ENCODE measurements around the gene DUSP3. TPM values are rescaled to one million over a fixed set of nuclear protein-coding genes. Genes with fewer than 3 reads are reported as not detected.
A peak's percentile ranks its signal among the peaks of the same experiment; 100 is the strongest.

Gene DUSP3
- total and polyA plus RNA-seq, 2 of the 13 experiments (the other 11 are each of a cell fraction or from before 2014, with no cell fraction given), result 60.0 to 71.5 TPM

DNA sequence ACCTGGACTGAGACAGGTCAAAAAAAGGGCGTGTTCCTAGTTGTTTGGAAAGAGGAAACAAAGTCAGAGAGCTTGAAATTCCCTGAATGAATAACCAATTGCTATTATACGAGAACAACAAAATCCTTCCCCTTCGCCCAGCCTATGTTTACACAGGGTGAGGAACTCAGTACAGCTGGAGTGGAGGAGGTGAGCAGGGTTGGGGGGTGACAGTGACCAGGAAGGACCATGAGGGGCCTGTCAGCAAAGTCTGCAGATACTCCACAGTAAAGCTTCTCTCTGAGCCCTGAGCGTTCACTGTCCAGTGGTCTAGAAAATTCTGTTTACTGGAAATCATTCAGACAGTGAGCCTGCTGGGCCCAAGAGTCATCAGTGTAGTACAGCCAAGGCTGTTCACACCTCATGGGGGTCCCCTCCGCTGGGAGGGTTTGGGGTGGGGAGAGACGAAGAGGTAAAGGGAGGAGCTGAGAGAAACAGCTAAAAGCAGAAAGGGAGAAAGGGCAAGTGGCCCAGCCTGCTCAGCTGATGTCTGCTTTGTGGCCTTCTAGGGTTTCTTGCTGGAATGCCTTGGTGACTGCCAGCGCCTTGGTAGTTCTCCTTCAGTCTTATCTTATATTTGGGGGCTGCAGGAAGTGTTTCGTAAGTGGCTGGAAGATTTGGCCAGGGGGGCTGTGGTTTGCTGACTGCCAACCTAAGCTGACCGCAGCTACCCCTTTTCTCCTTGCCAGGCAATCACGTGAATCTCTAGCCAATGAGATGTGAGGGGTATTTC, 5.7 kb downstream of the DUSP3 start (continued):
- TF ChIP-seq MATR3 (CRISPR knock-in tag; IDR thresholded peaks at IDR 0.05), result no peak
- no peak for TF ChIP-seq HOXD1 (CRISPR knock-in tag; IDR thresholded peaks at IDR 0.05)
- no peak for TF ChIP-seq KLF9 (CRISPR knock-in tag; IDR thresholded peaks at IDR 0.05; ENCODE audit: low read depth)
- TF ChIP-seq ARHGAP35 (CRISPR knock-in tag; IDR thresholded peaks at IDR 0.05; ENCODE audit: borderline replicate concordance), result no peak
- no peak for TF ChIP-seq DNMT3B (CRISPR knock-in tag; conservative IDR thresholded peaks at IDR 0.05)
- no peak for TF ChIP-seq ZNF839 (CRISPR knock-in tag; IDR thresholded peaks at IDR 0.05; ENCODE audit: borderline replicate concordance)
- no peak for TF ChIP-seq SMARCE1 (IDR thresholded peaks at IDR 0.05; ENCODE audit: borderline replicate concordance)
- TF ChIP-seq, protein P1, sequence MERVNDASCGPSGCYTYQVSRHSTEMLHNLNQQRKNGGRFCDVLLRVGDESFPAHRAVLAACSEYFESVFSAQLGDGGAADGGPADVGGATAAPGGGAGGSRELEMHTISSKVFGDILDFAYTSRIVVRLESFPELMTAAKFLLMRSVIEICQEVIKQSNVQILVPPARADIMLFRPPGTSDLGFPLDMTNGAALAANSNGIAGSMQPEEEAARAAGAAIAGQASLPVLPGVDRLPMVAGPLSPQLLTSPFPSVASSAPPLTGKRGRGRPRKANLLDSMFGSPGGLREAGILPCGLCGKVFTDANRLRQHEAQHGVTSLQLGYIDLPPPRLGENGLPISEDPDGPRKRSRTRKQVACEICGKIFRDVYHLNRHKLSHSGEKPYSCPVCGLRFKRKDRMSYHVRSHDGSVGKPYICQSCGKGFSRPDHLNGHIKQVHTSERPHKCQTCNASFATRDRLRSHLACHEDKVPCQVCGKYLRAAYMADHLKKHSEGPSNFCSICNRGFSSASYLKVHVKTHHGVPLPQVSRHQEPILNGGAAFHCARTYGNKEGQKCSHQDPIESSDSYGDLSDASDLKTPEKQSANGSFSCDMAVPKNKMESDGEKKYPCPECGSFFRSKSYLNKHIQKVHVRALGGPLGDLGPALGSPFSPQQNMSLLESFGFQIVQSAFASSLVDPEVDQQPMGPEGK (CRISPR knock-in tag; IDR thresholded peaks at IDR 0.05), result no peak; the same call in 1 of the 2 replicates
- TF ChIP-seq HOMEZ (CRISPR knock-in tag; IDR thresholded peaks at IDR 0.05; ENCODE audit: low read depth), result no peak
- TF ChIP-seq ZNF460 (CRISPR knock-in tag; IDR thresholded peaks at IDR 0.05; ENCODE audit: borderline replicate concordance), result no peak
- no peak for TF ChIP-seq HNRNPH1 (optimal IDR thresholded peaks at IDR 0.05; ENCODE audit: low read depth, low read length)
- TF ChIP-seq ARID5B (CRISPR knock-in tag; IDR thresholded peaks at IDR 0.05), result peak; percentile 28; the same call in 1 of the 2 replicates
- TF ChIP-seq, protein P2, sequence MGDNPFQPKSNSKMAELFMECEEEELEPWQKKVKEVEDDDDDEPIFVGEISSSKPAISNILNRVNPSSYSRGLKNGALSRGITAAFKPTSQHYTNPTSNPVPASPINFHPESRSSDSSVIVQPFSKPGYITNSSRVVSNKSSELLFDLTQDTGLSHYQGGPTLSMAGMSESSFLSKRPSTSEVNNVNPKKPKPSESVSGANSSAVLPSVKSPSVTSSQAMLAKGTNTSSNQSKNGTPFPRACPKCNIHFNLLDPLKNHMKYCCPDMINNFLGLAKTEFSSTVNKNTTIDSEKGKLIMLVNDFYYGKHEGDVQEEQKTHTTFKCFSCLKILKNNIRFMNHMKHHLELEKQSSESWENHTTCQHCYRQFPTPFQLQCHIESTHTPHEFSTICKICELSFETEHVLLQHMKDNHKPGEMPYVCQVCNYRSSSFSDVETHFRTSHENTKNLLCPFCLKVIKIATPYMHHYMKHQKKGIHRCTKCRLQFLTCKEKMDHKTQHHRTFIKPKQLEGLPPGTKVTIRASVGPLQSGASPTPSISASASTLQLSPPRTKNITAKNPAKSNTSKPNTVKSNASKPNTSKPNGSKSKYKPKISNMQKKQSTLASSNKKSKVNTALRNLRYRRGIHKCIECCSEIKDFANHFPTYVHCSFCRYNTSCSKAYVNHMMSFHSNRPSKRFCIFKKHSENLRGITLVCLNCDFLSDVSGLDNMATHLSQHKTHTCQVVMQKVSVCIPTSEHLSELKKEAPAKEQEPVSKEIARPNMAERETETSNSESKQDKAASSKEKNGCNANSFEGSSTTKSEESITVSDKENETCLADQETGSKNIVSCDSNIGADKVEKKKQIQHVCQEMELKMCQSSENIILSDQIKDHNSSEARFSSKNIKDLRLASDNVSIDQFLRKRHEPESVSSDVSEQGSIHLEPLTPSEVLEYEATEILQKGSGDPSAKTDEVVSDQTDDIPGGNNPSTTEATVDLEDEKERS (CRISPR knock-in tag; IDR thresholded peaks at IDR 0.05), result 0 out of 2 replicates have a peak, but pooled peaks have one; percentile 41
- peak; percentile 54; the same call in 1 of the 2 replicates for TF ChIP-seq PAX8 (CRISPR knock-in tag; IDR thresholded peaks at IDR 0.05; ENCODE audit: borderline replicate concordance)
- no peak for TF ChIP-seq SMAD3 (CRISPR knock-in tag; IDR thresholded peaks at IDR 0.05)
- TF ChIP-seq ZNF207 (IDR thresholded peaks at IDR 0.05; ENCODE audit: borderline replicate concordance), result no peak
- TF ChIP-seq CTCF (CRISPR knock-in tag; IDR thresholded peaks at IDR 0.05), result no peak
